SK-MEL-5 (cell line): ENCODE results near the gene ZNF407. TPM values are rescaled to one million over a fixed set of nuclear protein-coding genes. Genes with fewer than 3 reads are reported as not detected.

Experiments used
- DNase-seq: peaks from one replicate; pipeline ENCODE4 v3.0.0-alpha.2; 2016; ENCODE audit warnings: low read depth, low spot score
- in situ Hi-C: cut with HindIII; loops from 2 replicates; pipeline ENCODE4 v1.10.0; 2016; ENCODE audit warnings: low sequenced_read_pairs, high pct_unique_total_duplicates, low pct_unique_long_range_greater_than_20kb
- total RNA-seq: library from RNA; depleted of rRNA; stranded (reverse); fragments of >200 nt; shearing (Covaris generic); gene quantifications from 2 replicates; pipeline ENCODE4 v1.2.3, GENCODE V29; 2014

ZNF407 gene
- total RNA-seq, 1 experiment from 2014 or later, result 9.1 TPM

DNA sequence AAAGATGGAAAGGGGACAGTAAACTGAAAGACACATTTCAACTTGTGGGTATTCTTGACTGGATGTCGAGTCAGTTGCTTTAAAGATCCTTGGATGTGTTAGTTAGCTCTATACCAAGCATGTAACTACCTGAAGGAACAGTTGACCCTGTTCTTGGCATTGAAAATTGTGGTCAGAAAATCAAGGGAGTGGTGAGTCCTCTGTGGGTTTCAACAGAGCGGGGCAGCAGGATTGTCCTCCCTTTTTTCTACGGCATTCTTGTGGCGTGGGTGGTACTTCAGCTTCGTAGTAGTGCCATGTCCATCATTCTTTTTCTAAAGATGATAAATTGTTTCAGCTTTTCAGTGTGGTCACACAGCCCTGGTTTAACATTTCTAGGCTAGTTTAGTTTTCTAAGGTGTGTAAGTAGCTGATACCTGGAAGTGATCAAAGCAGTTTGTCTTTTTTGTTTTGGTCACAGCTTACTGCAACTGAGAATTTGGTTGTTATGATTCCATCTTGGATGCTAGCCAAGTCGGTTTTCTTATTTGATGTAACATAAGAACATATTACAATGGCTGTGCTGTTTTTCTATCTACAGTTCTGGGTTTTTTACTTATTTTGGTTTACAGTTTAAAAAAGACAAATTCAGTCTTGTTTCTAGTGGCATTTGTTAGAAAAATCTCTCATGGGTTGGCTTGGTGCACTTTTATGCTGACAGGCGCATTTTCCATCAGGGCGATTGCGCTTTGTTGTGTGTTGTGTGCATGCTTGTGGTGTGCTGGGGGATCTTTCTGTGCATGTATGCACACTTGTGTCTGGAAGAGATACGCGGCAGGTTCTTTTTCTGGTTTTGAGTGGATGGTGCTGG, 84.7 kb downstream of the ZNF407 start:
- DNase-seq, result no peak

DNA sequence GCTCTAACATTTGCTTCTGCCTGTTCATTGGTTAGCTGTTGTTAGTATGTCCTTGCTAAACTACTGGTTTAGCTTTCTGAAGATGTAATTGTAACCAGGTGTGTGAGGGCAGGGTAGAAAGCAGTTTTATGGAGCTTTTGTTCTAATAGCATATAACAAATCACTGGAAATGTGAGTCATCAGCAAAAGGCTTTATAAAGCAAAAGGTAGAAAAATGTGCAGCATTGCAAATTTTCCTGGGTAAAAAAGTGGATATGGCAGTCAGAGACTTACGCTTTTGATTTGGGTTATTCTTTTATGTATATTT, 85.3 kb downstream of the ZNF407 start:
- in situ Hi-C loops, result no loop called here
- DNase-seq, result no peak

More for the DNA sequence above, 84.7 kb downstream of the ZNF407 start:
- in situ Hi-C loops, result no loop called here

DNA sequence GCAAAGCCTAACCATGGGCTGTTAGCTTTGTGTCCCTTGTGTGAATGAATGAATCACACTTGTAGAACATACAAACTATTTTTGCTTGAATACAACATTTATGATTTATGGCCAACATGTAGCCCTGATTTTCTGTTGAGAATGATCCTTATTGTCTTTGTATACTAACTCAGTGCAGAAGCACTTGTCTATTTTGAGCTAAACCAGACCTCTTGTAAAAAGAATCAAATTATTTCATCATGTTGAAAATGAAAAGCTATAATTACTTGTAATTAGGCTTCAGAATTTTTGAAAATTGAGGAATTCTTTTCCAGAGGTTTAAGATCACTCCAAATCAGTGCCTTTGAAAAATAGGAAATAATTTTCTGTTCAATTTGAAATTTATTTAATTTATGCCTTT, 85.9 kb downstream of the ZNF407 start:
- in situ Hi-C loops, result no loop called here
- DNase-seq, result no peak

DNA sequence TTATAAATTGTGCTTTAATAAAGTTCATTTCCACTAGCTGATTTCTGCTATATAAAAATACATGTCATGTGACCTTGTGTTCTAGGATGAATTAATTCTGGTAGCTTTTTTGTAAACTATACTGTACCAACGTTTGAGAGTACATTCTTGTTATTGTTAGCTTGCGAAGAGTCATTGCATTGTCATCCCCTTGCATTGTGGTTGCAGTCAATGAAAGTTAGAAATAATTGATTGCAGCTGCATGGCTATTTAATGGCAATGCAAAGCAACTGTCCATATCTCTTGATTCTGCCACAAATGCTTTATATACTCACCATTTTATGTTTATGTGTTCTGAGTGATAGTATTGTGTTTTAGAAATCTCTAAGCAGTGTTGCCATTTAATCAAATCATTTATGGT, 91.6 kb downstream of the ZNF407 start:
- no peak for DNase-seq
- in situ Hi-C loops, result no loop called here

DNA sequence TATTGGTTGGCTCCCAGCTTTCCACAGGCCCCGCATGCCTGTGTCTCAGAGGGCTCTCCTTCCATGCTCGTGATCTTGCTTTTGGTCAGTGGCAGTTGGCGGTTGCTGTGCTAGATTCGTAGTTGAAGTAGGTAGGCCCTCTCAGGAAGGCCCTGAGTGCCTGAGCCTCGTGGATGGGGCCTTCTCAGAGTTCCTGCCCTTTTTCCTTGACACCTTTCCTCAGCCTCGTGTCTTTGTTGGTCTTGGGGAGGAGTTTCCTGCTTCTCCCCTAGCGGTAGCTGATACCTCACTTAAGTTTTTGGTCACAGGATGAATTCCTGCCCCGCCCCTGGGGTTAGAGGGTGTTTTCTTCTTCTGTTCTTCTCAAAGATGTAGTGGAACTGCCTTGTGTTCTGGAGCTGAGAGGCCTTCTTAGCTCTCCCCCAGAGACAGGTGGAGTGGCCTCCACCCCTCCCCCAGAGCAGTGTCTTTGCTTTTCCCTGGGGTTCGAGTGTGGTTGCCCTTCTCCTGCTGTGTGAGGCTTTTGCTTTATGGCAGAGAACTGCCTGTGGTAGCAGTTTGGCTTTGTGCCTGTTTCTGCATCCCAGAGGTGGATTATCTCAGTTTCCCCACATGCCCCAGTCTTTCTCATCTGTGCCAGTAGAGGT, 94.8 kb downstream of the ZNF407 start:
- no peak for DNase-seq
- in situ Hi-C loops, result no loop called here

DNA sequence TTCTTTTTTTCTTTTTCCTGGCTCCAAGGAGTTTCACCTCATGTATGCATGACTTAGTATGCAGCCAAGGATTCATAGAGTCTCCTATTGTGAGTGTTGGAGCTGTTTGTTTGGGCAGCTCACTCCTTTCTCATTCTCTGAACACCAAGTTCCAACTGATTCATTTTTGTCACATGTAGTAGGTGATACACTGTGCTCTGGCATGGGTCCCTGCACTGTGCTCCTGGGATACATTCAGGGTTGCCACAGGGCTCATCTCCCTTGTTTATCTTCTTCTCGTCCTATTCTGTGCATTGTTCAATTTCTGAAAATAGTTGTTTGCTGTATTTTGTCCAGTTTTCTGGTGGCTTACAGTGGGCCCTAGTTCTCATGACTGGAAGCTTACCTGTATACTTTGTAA, 96.8 kb downstream of the ZNF407 start:
- DNase-seq, result no peak

DNA sequence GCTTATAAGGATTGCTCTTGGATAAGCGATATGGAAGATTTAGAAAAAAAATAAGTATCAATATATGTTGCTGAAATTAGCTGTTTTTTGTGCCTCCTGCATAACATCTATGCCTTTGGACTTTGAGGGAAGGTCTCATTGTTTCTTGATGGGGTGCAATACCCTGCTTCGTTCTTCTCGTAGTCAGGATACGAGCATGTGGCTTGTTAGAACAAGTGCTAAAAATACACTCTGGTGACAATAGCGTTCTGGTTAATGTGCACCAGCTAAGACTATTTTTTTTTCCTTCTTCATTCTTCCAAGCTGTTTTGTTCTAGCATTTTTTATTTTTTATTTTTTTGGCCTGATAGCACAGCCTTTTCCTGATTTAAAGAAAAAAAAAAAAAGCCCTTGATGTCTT, 97.5 kb downstream of the ZNF407 start:
- no peak for DNase-seq
- in situ Hi-C loops, result no loop called here

More for the DNA sequence above, 96.8 kb downstream of the ZNF407 start:
- in situ Hi-C loops, result no loop called here

DNA sequence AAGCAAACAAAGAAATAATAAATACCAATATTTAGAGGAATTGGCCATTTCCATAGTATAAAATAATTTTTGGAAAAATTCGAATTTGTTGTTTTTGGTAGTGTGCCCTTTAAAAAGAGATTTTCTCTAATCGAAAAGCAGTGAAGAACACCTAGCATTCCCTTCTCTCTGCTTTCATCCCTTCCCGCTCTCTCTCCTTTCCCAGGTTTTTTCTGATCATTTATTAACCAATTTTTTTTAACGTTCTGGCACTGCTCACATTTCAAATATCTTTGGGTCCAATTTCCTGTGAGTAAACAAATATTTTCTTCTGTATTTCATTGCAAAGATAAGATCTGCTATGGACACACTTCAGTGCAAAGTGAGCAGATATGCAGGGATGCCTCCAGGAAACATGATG, 101.2 kb downstream of the ZNF407 start:
- DNase-seq, result no peak
- in situ Hi-C loops, result no loop called here

DNA sequence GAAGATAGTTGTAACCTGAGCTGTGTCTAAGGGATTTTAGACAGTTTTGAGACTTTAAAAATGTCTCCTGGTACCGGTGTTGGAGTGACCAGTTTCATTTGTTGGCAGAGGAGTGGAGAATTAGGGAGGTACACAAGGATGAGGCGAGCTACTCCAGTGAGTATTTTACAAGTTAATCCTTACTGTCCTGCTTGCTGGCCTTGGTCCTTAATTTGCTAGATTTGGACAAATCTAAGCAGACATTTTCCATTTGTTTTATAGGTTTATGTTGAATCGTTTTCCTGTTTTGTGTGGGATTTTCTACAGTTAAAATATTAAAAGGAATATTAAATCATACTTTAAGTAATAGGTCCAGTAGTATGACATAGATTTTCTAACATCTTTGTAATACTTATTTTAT, 101.8 kb downstream of the ZNF407 start:
- in situ Hi-C loops, result no loop called here
- no peak for DNase-seq

DNA sequence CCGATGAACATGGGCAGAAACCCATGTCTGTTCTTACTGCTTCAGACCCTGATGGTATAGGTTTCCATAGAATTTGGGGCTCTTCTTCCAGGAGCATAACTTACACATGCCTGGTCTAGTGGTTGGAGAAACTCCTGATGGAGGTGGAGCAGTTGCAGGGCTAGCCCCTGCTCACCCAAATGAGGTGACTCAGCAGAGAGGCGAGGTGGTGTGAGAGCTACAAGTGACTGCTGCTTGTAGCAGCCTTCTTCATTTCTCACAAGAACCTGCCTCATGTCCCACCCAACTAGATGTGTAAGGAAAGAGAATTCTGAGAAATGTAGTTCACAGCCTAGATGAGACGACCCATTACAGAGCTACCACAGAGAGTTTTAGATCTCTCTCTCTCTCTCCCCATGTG, 105.3 kb downstream of the ZNF407 start:
- in situ Hi-C loops, result no loop called here
- DNase-seq, result no peak

DNA sequence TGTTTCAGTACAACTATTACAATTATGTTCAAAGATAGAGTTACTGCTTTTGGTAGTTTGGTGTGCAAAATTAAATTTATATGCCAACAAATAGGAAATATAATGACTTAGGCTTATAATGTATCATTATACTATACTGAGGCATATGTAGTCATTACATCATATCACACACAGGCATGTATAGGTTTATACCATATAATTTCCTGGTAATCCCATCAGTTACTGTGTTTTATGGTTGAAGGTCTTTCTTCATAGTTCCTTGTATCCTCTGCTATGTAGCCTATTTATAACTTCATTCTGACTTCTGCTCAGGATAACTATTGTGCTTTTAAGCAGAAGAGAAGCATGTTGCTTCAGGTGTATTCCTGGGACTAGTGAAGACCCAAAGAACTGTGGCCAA, 110.5 kb downstream of the ZNF407 start:
- in situ Hi-C loops, result no loop called here
- no peak for DNase-seq

DNA sequence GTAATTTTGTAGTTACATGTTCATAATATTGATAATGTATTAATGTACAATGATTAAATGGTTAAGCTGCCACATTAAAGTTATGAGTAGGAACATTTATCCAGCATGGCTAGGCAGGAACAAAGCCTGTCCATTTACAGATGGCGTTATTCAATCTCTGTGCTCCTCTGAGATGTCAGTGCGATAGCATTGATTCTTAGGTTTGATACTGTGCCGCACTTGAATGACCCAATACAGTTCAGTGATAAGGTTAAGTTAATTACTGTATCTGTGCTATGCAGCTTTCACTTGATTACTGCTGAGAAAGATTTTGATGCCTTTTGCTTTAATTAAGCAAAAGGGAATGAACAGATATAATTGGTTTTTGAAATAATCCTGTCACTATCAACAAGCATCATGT, 111.8 kb downstream of the ZNF407 start:
- DNase-seq, result no peak
- in situ Hi-C loops, result no loop called here

DNA sequence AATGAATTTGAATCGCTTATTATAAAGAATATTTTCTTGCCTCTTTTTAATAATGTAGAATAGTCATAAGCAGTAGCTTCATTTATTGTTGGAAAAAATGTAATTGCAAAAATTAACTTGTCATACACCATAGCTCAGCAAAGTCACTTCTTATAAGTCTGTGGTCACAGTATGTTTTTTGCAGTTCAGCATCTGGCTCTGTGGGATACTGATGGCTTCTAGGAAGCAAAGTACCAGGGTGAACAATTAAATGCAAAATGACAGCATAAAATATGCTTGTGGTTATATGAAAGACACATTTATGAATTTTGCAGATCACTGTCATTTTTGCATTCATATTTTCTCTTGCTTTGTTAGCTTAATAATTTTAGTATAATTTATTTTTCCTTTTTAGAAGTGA, 116.5 kb downstream of the ZNF407 start:
- in situ Hi-C loops, result no loop called here
- no peak for DNase-seq

DNA sequence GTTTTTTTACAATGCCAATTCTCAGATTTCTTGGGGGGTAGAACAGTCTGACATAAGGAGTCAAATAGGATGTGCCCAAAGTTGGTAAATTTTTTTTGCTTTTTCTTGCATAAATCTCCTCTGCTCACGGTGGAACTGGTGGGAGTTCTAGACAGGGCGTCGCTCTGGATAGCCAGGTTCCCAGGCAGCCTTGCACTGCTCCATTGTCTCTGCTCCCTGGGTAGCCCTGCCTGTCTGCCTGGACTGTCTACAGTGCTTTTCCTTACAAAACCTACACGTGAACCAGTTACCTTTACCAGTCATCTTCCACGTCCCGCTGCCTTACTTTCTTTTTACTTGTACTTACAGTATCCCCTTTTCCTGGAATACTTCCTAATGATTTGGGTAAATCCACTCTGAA, 117.1 kb downstream of the ZNF407 start:
- no peak for DNase-seq
- in situ Hi-C loops, result no loop called here

DNA sequence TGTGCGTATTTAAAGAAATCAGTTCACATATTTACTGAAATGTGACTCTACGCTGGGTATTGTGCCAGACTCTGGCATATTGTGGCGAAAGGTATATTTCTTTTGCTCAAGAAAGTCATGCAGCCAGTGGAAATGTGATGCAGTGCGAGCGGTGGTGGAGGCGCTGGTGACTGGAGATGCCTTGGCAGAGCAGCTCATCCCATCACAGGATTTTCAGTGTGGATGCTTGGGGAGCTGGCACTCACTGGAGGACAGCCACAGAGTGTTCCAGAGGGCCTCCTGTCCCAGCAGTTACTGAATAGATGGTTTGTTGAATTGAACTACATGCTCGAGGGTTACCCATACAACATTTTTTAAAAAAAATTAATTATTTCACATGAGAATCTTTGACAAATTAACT, 117.6 kb downstream of the ZNF407 start:
- in situ Hi-C loops, result no loop called here

DNA sequence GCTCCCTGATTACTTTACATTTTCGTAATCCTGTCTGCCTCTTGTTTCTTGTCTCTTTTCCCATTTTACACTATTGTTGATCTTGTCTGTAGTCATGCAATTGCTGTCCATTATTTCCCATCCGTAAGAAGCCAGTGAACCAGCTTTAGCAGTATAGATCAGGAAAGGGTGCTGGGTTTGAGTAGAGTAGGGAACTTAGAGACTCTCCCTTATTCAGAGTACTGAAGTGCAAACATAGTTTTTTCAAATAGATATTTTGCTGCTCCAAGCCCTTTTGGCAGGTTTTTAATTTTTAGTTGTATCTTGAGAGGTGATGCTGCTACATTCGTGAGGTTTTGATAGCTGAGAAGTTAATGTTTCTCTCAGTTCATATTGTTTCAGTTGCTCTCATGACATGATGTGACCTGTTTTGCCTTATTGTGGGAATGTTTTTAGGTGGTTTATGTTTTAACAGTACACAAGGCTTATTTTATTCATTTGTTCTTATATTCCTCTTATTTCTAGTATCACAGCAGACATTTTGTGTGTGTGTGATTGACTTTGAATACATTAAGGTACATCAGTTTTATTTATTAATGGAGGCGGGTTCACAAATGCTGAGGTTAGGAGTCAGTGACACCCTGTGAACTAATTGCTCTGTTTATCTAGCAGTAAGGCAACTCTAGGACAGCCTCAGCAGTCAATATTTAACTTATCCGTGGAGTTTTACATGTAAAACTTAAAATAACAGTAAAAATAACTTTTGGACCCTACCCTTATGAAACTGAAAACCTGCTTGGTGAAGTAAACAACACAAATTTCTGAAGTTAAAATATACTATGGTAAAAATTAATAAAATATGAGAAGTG, 118.4 kb downstream of the ZNF407 start:
- in situ Hi-C loops, result no loop called here

More for the DNA sequence above, 117.6 kb downstream of the ZNF407 start:
- no peak for DNase-seq

DNA sequence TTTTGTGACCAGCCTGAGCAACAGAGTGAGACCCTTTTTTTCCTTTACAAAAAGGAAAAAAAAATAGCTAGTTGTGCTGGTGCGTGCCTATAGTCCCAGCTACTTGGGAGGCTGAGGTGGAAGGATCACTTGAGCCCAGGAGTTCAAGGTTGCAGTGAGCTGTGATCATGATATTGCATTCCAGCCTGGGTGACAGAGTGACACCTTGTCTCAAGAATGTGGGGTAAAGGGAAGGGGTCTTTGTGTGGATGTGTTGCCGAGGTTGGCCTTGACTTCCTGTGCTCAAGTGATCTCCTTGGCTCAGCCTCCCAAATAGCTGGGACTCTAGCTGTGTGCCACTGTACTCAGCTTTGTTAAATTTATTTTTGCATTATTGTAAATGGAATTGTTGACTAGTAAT, 120.6 kb downstream of the ZNF407 start:
- no peak for DNase-seq
- in situ Hi-C loops, result no loop called here

More for the DNA sequence above, 118.4 kb downstream of the ZNF407 start:
- no peak for DNase-seq

DNA sequence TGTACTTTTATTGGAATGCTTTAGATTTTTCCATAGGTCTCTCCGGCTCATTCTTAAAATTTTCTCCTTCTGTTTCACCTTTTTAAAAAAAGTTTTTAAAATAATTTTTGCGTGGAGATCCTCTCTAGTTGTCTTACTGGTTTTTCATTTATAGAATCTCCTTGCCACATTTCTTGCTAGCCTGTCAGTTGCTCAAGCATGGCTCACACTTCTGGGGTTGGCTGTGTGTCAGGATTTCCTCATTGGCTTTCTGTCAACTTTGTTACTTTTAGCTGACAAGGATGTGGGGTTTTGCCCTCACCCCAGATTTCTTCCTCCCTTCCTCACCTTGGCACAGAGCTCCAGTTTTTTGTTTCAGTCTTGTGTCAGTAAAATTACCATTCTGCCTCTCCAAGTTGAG, 124.6 kb downstream of the ZNF407 start:
- DNase-seq, result no peak

More for the DNA sequence above, 124.6 kb downstream of the ZNF407 start:
- in situ Hi-C loops, result no loop called here
